Ascending aorta (tissue), 2 donors: ENCODE results near the gene GULP1. TPM values are rescaled to one million over a fixed set of nuclear protein-coding genes. Genes with fewer than 3 reads are reported as not detected.
"Not testable (repeated sequence)": the region's sequence is repeated elsewhere in the genome, so short reads cannot be mapped to it uniquely, and the experiment has no call there.

Experiments used
- DNase-seq, 2 donors: peaks; one replicate each; pipeline ENCODE4 v3.0.0-alpha.2; 2019; ENCODE audit warnings: low spot score in 2 of 2
- H3K27ac ChIP-seq, 2 donors: fragments of 200-600 bp; sonication (generic); one replicate each; pipeline ENCODE4 v1.5.1; 2016 to 2017; ENCODE audit warnings: mild to moderate bottlenecking in 1 of 2
- H3K27me3 ChIP-seq: fragments of 200-600 bp; sonication (generic); one replicate; pipeline ENCODE4 v1.5.1; 2017
- H3K36me3 ChIP-seq, 2 donors: fragments of 200-600 bp; sonication (generic); one replicate each; pipeline ENCODE4 v1.5.1; 2016
- H3K4me1 ChIP-seq, 2 donors: fragments of 200-600 bp; sonication (generic); one replicate each; pipeline ENCODE4 v1.5.1; 2016 to 2017; ENCODE audit warnings: mild to moderate bottlenecking in 1 of 2
- H3K4me3 ChIP-seq, 2 donors: fragments of 200-600 bp; sonication (generic); one replicate each; pipeline ENCODE4 v1.5.1; 2016 to 2017; ENCODE audit warnings: mild to moderate bottlenecking in 1 of 2
- H3K9me3 ChIP-seq, 2 donors: fragments of 200-600 bp; sonication (generic); one replicate each; pipeline ENCODE4 v1.5.1; 2016
- CTCF ChIP-seq, 3 experiments: fragments of 200-600 bp in 2 of 3; fragments of 450-650 bp in 1 of 3; sonication (generic) in 2 of 3; IDR thresholded peaks; one replicate each; pipeline ENCODE4 v1.5.1; 2016 to 2019; ENCODE audit warnings: antibody characterized with exemption in 3 of 3, mild to moderate bottlenecking in 1 of 3, moderate library complexity in 1 of 3
- intact Hi-C: fragments of 100-400 bp; cut with DNase I; formaldehyde crosslinking; loops from one replicate; pipeline ENCODE4 v1.15.1; 2023
- total RNA-seq: library from RNA; depleted of rRNA; stranded (reverse); fragments of >200 nt; gene quantifications from one replicate; pipeline ENCODE4 v1.1.0, GENCODE V29; 2016

The GULP1 gene
- total RNA-seq, 1 donor from 2014 or later: 67.8 TPM

- no peaks in the 10 kb centered on the region for H3K27me3 ChIP-seq
- no peaks in the 10 kb centered on the region for H3K36me3 ChIP-seq
- no peak for TF ChIP-seq CTCF (IDR thresholded peaks at IDR 0.05)
- H3K27ac ChIP-seq: no peak overlapping the region
- intact Hi-C loops: no loop called here
- H3K9me3 ChIP-seq: peaks cover 0 to 1% of the 10 kb centered on the region in 2 donors
- H3K4me3 ChIP-seq: no peak overlapping the region
- no peaks in the 10 kb centered on the region for H3K4me1 ChIP-seq
- no peak for DNase-seq
Observed at GRCh38 chr2:188456114-188456909, 164.6 kb downstream of the GULP1 start.

GRCh38 chr2:188459061-188459460 lies 167.4 kb downstream of the GULP1 start:
- no peaks in the 10 kb centered on the region for H3K4me1 ChIP-seq
- DNase-seq: no peak
- no peaks in the 10 kb centered on the region for H3K36me3 ChIP-seq
- no peak overlapping the region for H3K27ac ChIP-seq
- no peaks in the 10 kb centered on the region for H3K27me3 ChIP-seq
- no peak overlapping the region for H3K4me3 ChIP-seq
- intact Hi-C loops: no loop called here
- no peak for TF ChIP-seq CTCF (IDR thresholded peaks at IDR 0.05)
- peaks cover 0 to 8% of the 10 kb centered on the region in 2 donors for H3K9me3 ChIP-seq

GRCh38 chr2:188466078-188466477 lies 174.4 kb downstream of the GULP1 start:
- H3K27ac ChIP-seq, intact Hi-C loops, H3K4me3 ChIP-seq: not testable (repeated sequence)

GRCh38 chr2:188466761-188467160 lies 175.1 kb downstream of the GULP1 start:
- intact Hi-C loops: no loop called here
- no peak for DNase-seq
- Histone ChIP-seq H3K9me3 (peaks cover 0 to 18% of the 10 kb centered on the region in 2 donors), H3K4me1 (no peaks in the 10 kb centered on the region), H3K27ac (no peak overlapping the region), H3K4me3 (no peak overlapping the region), H3K36me3 (no peaks in the 10 kb centered on the region), H3K27me3 (no peaks in the 10 kb centered on the region)
- no peak for TF ChIP-seq CTCF (IDR thresholded peaks at IDR 0.05)

More at GRCh38 chr2:188466078-188466477, 174.4 kb downstream of the GULP1 start:
- not testable (repeated sequence) for H3K36me3 ChIP-seq, H3K4me1 ChIP-seq, DNase-seq, H3K27me3 ChIP-seq
- H3K9me3 ChIP-seq: peaks cover 0 to 21% of the 10 kb centered on the region in 2 donors

GRCh38 chr2:188471166-188471565 lies 179.5 kb downstream of the GULP1 start:
- H3K9me3 ChIP-seq: peaks cover 0 to 16% of the 10 kb centered on the region in 2 donors
- H3K27me3 ChIP-seq: no peaks in the 10 kb centered on the region
- H3K36me3 ChIP-seq: no peaks in the 10 kb centered on the region
- no peak for DNase-seq
- H3K27ac ChIP-seq: no peak overlapping the region
- peaks cover 0 to 2% of the 10 kb centered on the region in 2 donors for H3K4me1 ChIP-seq
- TF ChIP-seq CTCF (IDR thresholded peaks at IDR 0.05): no peak
- intact Hi-C loops: no loop called here
- no peak overlapping the region for H3K4me3 ChIP-seq

- H3K36me3 ChIP-seq: no peaks in the 10 kb centered on the region
- no peaks in the 10 kb centered on the region for H3K27me3 ChIP-seq
- H3K9me3 ChIP-seq: peaks cover 0 to 16% of the 10 kb centered on the region in 2 donors
- no peak overlapping the region for H3K27ac ChIP-seq
- no peak for DNase-seq
- H3K4me1 ChIP-seq: peaks cover 0 to 2% of the 10 kb centered on the region in 2 donors
- TF ChIP-seq CTCF (IDR thresholded peaks at IDR 0.05): no peak
- no peak overlapping the region for H3K4me3 ChIP-seq
- intact Hi-C loops: no loop called here
Observed at GRCh38 chr2:188473306-188473705, 181.6 kb downstream of the GULP1 start.
